ENCODE data around the gene KPNB1. TPM values are rescaled to one million over a fixed set of nuclear protein-coding genes. Genes with fewer than 3 reads are reported as not detected.

Gene KPNB1
- total and polyA plus RNA-seq, 10 of the 15 experiments (the other 5 are each of a cell fraction or from before 2014, with no cell fraction given) = 67.8 to 525 (median 246) TPM

DNA sequence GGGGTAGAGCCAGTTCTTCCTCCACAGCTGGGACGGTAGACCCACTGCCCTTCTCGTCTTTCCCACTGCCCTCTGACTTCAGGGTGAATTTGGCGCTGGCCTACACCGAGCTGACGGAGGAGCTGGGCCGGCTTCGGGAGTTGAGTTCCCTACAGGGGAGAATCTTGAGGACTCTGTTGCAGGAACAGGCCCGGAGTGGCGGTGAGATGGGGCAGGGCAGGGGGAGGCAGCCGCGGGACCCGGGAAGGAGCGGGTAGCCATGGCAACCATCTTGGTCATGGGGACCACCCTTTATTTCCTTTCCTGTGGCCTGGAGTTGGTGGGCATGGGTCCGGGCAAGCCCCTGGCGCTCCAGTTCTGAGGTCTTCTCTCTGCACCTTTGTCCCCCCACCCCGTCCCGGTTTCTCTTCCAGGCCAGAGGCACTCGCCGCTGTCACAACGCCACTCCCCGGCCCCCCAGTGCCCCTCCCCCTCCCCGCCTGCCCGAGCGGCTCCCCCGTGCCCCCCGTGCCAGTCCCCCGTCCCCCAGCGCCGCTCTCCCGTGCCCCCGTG is 58.7 kb downstream of the KPNB1 start:
- peaks cover 36% of the 10 kb centered on the region for H3K4me1 ChIP-seq (ENCODE audit: control insufficient read depth, insufficient read depth, low read length)

More for the DNA sequence above, 58.7 kb downstream of the KPNB1 start:
- ChIA-PET SMC1A (ENCODE audit: uncharacterized antibody, unreplicated experiment) (interaction anchor here (1.1 to 2.4 kb wide), 2 partner anchors 10 to 28 kb away, joined by 4 to 9 read pairs; no protein-coding TSS in a partner anchor), RAD21 (ENCODE audit: unreplicated experiment) (interaction anchor here (1.0 to 2.3 kb wide), 5 partner anchors 8 to 23 kb away, joined by 3 to 6 read pairs (median 5); no protein-coding TSS in a partner anchor), CTCF (interaction anchor here (0.5 to 2.7 kb wide), 4 partner anchors 9 to 345 kb away, joined by 3 to 14 read pairs (median 5); no protein-coding TSS in a partner anchor), POLR2A (interaction anchor here (0.6 to 1.8 kb wide), 3 partner anchors 9 to 28 kb away, joined by 3 to 7 read pairs (median 3); no protein-coding TSS in a partner anchor)
- no TSS peak for BruUV-seq (replicated peaks)
- no peak overlapping the region for H3K4me2 ChIP-seq (ENCODE audit: control insufficient read depth, insufficient read depth)
- no peaks in the 10 kb centered on the region; a peak in 1 of 4 replicates for H3K27me3 ChIP-seq (replicated peaks in 1 of 2; ENCODE audit: control insufficient read depth in 2 of 2, insufficient read depth in 2 of 2, low read length in 1 of 2)
- H3K79me2 ChIP-seq (ENCODE audit: control insufficient read depth, insufficient read depth, low read length) = no peaks in the 10 kb centered on the region
- no peaks in the 10 kb centered on the region for H3K9me3 ChIP-seq (replicated peaks; ENCODE audit: control insufficient read depth, insufficient read depth, low read length)
- no peak overlapping the region for H3K9ac ChIP-seq (ENCODE audit: control insufficient read depth, insufficient read depth, low read length)
- H2AFZ ChIP-seq (ENCODE audit: control insufficient read depth, low read depth, low read length) = no peak overlapping the region
- ATAC-seq = no peak
- no peaks in the 10 kb centered on the region for H3K36me3 ChIP-seq (ENCODE audit: control insufficient read depth in 2 of 2, insufficient read depth in 2 of 2, low read length in 1 of 2)
- no peak for DNase-seq (ENCODE audit: low read depth, low spot score)
- no peak overlapping the region for H3K4me3 ChIP-seq
- no peak for FAIRE-seq
- in situ Hi-C loops (cut with MboI) = no loop called here
- no peaks in the 10 kb centered on the region for H4K20me1 ChIP-seq (ENCODE audit: control insufficient read depth, insufficient read depth)
- intact Hi-C loops (cut with micrococcal nuclease; ENCODE audit: unreplicated experiment) = no loop called here
- no peak overlapping the region for H3K27ac ChIP-seq (ENCODE audit: control insufficient read depth, insufficient read depth)
- WGBS (ENCODE audit: insufficient coverage, insufficient replicate concordance, low lambda C conversion rate, missing lambda C conversion rate) = 88% methylated on average over 11 of the region's 31 CpGs
- no peak for TF ChIP-seq NR2C1 (IDR thresholded peaks at IDR 0.05)
- TF ChIP-seq CHD1 (IDR thresholded peaks at IDR 0.05; ENCODE audit: low read depth, low read length) = no peak
- TF ChIP-seq CBFB (IDR thresholded peaks at IDR 0.05; ENCODE audit: low read depth) = no peak
- TF ChIP-seq MXI1 (IDR thresholded peaks at IDR 0.05; ENCODE audit: low read depth, low read length) = no peak
- TF ChIP-seq, protein P1, sequence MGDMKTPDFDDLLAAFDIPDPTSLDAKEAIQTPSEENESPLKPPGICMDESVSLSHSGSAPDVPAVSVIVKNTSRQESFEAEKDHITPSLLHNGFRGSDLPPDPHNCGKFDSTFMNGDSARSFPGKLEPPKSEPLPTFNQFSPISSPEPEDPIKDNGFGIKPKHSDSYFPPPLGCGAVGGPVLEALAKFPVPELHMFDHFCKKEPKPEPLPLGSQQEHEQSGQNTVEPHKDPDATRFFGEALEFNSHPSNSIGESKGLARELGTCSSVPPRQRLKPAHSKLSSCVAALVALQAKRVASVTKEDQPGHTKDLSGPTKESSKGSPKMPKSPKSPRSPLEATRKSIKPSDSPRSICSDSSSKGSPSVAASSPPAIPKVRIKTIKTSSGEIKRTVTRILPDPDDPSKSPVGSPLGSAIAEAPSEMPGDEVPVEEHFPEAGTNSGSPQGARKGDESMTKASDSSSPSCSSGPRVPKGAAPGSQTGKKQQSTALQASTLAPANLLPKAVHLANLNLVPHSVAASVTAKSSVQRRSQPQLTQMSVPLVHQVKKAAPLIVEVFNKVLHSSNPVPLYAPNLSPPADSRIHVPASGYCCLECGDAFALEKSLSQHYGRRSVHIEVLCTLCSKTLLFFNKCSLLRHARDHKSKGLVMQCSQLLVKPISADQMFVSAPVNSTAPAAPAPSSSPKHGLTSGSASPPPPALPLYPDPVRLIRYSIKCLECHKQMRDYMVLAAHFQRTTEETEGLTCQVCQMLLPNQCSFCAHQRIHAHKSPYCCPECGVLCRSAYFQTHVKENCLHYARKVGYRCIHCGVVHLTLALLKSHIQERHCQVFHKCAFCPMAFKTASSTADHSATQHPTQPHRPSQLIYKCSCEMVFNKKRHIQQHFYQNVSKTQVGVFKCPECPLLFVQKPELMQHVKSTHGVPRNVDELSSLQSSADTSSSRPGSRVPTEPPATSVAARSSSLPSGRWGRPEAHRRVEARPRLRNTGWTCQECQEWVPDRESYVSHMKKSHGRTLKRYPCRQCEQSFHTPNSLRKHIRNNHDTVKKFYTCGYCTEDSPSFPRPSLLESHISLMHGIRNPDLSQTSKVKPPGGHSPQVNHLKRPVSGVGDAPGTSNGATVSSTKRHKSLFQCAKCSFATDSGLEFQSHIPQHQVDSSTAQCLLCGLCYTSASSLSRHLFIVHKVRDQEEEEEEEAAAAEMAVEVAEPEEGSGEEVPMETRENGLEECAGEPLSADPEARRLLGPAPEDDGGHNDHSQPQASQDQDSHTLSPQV (IDR thresholded peaks at IDR 0.05) = no peak
- no peak for TF ChIP-seq SREBF2 (IDR thresholded peaks at IDR 0.05; ENCODE audit: low read length)
- TF ChIP-seq SIN3A (IDR thresholded peaks at IDR 0.05; ENCODE audit: low read depth, low read length) = no peak
- TF ChIP-seq RUNX3 (IDR thresholded peaks at IDR 0.05; ENCODE audit: low read length) = no peak
- TF ChIP-seq SMAD1 (IDR thresholded peaks at IDR 0.05; ENCODE audit: low read depth, partially characterized antibody) = no peak
- TF ChIP-seq, protein P2, sequence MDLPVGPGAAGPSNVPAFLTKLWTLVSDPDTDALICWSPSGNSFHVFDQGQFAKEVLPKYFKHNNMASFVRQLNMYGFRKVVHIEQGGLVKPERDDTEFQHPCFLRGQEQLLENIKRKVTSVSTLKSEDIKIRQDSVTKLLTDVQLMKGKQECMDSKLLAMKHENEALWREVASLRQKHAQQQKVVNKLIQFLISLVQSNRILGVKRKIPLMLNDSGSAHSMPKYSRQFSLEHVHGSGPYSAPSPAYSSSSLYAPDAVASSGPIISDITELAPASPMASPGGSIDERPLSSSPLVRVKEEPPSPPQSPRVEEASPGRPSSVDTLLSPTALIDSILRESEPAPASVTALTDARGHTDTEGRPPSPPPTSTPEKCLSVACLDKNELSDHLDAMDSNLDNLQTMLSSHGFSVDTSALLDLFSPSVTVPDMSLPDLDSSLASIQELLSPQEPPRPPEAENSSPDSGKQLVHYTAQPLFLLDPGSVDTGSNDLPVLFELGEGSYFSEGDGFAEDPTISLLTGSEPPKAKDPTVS (IDR thresholded peaks at IDR 0.05; ENCODE audit: low read depth, low read length) = no peak
- TF ChIP-seq FOXK2 (IDR thresholded peaks at IDR 0.05) = no peak
- no peak for TF ChIP-seq EGR1 (IDR thresholded peaks at IDR 0.05; ENCODE audit: borderline replicate concordance in 1 of 2, low read depth in 2 of 2, low read length in 2 of 2)
- TF ChIP-seq ZZZ3 (IDR thresholded peaks at IDR 0.05; ENCODE audit: control insufficient read depth, insufficient read length, low read depth) = no peak
- TF ChIP-seq NFYA (IDR thresholded peaks at IDR 0.05; ENCODE audit: borderline replicate concordance, low read depth, low read length) = no peak
- no peak for TF ChIP-seq ZNF384 (IDR thresholded peaks at IDR 0.05; ENCODE audit: borderline replicate concordance, low read depth, low read length)
- TF ChIP-seq DPF2 (IDR thresholded peaks at IDR 0.05) = no peak

Measured in GM12878 (cell line).